Measurements from ENCODE around the gene THBD.

Gene THBD

GRCh38 chr20:23017516-23017915, 32.0 kb downstream of the THBD start:
- Histone ChIP-seq H3K27ac (replicated peaks) (no peak overlapping the region), H3K27me3 (ENCODE audit: insufficient read depth, poor library complexity, severe bottlenecking) (no peaks in the 10 kb centered on the region), H3K4me3 (replicated peaks; ENCODE audit: insufficient read depth, low read length) (no peak overlapping the region)
- TF ChIP-seq GABPA (IDR thresholded peaks at IDR 0.05; ENCODE audit: low read depth): no peak
- no peak for TF ChIP-seq SPI1 (IDR thresholded peaks at IDR 0.05; ENCODE audit: borderline replicate concordance, low read depth)
- TF ChIP-seq POLR2AphosphoS5 (IDR thresholded peaks at IDR 0.05; ENCODE audit: low read depth): no peak
- TF ChIP-seq REST (IDR thresholded peaks at IDR 0.05; ENCODE audit: insufficient replicate concordance, low read depth): no peak
- DNase-seq (ENCODE audit: low read depth in 1 of 2, low spot score in 1 of 2): no peak

GRCh38 chr20:23013429-23013828, 36.0 kb downstream of the THBD start:
- TF ChIP-seq REST (IDR thresholded peaks at IDR 0.05; ENCODE audit: insufficient replicate concordance, low read depth): no peak
- TF ChIP-seq SPI1 (IDR thresholded peaks at IDR 0.05; ENCODE audit: borderline replicate concordance, low read depth): no peak
- TF ChIP-seq GABPA (IDR thresholded peaks at IDR 0.05; ENCODE audit: low read depth): no peak
- no peak for TF ChIP-seq POLR2AphosphoS5 (IDR thresholded peaks at IDR 0.05; ENCODE audit: low read depth)
- TF ChIP-seq, protein P1, sequence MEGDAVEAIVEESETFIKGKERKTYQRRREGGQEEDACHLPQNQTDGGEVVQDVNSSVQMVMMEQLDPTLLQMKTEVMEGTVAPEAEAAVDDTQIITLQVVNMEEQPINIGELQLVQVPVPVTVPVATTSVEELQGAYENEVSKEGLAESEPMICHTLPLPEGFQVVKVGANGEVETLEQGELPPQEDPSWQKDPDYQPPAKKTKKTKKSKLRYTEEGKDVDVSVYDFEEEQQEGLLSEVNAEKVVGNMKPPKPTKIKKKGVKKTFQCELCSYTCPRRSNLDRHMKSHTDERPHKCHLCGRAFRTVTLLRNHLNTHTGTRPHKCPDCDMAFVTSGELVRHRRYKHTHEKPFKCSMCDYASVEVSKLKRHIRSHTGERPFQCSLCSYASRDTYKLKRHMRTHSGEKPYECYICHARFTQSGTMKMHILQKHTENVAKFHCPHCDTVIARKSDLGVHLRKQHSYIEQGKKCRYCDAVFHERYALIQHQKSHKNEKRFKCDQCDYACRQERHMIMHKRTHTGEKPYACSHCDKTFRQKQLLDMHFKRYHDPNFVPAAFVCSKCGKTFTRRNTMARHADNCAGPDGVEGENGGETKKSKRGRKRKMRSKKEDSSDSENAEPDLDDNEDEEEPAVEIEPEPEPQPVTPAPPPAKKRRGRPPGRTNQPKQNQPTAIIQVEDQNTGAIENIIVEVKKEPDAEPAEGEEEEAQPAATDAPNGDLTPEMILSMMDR (IDR thresholded peaks at IDR 0.05; ENCODE audit: insufficient read depth, low read length): no peak
- H3K27ac ChIP-seq (replicated peaks): no peak overlapping the region
- no peaks in the 10 kb centered on the region for H3K27me3 ChIP-seq (ENCODE audit: insufficient read depth, poor library complexity, severe bottlenecking)
- H3K4me3 ChIP-seq (replicated peaks; ENCODE audit: insufficient read depth, low read length): no peak overlapping the region
- DNase-seq (ENCODE audit: low read depth in 1 of 2, low spot score in 1 of 2): no peak

GRCh38 chr20:23011008-23011721, 38.3 kb downstream of the THBD start:
- no peak for DNase-seq (ENCODE audit: low read depth in 1 of 2, low spot score in 1 of 2)
- Histone ChIP-seq H3K4me3 (replicated peaks; ENCODE audit: insufficient read depth, low read length) (no peak overlapping the region), H3K27me3 (ENCODE audit: insufficient read depth, poor library complexity, severe bottlenecking) (no peaks in the 10 kb centered on the region), H3K27ac (replicated peaks) (no peak overlapping the region)
- TF ChIP-seq SPI1 (IDR thresholded peaks at IDR 0.05; ENCODE audit: borderline replicate concordance, low read depth): no peak
- TF ChIP-seq GABPA (IDR thresholded peaks at IDR 0.05; ENCODE audit: low read depth): no peak

DNA sequence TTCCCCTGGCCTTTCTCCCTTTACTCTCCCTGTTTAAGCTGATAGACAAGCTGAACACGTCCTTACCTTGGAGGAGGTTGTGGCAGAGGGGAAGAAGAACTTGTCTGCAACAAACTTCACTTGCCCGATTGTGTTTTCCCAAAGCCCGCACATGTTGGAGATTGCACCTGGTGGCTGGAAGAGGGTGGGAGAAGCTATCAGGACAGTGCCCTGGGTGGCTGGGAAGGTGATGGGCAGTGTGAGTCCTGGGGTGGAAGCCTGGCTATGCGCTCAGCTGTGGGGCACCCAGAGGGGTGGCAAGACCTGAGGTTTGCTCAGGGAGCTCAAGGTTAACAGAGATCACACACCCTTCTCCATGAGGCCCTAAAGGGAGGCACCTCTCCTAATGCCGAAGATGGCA, 39.4 kb downstream of the THBD start:
- H3K27me3 ChIP-seq (ENCODE audit: insufficient read depth, poor library complexity, severe bottlenecking): no peaks in the 10 kb centered on the region
- no peak for TF ChIP-seq REST (IDR thresholded peaks at IDR 0.05; ENCODE audit: insufficient replicate concordance, low read depth)
- no peak for TF ChIP-seq GABPA (IDR thresholded peaks at IDR 0.05; ENCODE audit: low read depth)
- no peak for TF ChIP-seq SPI1 (IDR thresholded peaks at IDR 0.05; ENCODE audit: borderline replicate concordance, low read depth)
- no peak for TF ChIP-seq POLR2AphosphoS5 (IDR thresholded peaks at IDR 0.05; ENCODE audit: low read depth)
- TF ChIP-seq, protein P1 (IDR thresholded peaks at IDR 0.05; ENCODE audit: insufficient read depth, low read length): no peak
- H3K27ac ChIP-seq (replicated peaks): no peak overlapping the region
- H3K4me3 ChIP-seq (replicated peaks; ENCODE audit: insufficient read depth, low read length): no peak overlapping the region
- no peak for DNase-seq (ENCODE audit: low read depth in 1 of 2, low spot score in 1 of 2)

All from HL-60 (cell line).